Measurements from ENCODE around the gene SMIM41.

Gene SMIM41

GRCh38 chr12:52049286-52049685 is 30.2 kb upstream of the SMIM41 start:
- Histone ChIP-seq H3K27ac (no peak overlapping the region), H3K4me3 (ENCODE audit: low read depth, low read length) (no peak overlapping the region), H3K36me3 (replicated peaks) (no peaks in the 10 kb centered on the region), H3K27me3 (replicated peaks) (no peaks in the 10 kb centered on the region)
- no peak for TF ChIP-seq CTCF (IDR thresholded peaks at IDR 0.05; ENCODE audit: low read depth, low read length, missing control alignments)
- in situ Hi-C loops (cut with HindIII; ENCODE audit: low pct_ligation_motif_present, low sequenced_read_pairs) = no loop called here
- no peak for DNase-seq

GRCh38 chr12:52049688-52050087 is 29.8 kb upstream of the SMIM41 start:
- no peak for TF ChIP-seq CTCF (IDR thresholded peaks at IDR 0.05; ENCODE audit: low read depth, low read length, missing control alignments)
- Histone ChIP-seq H3K27me3 (replicated peaks) (no peaks in the 10 kb centered on the region), H3K4me3 (ENCODE audit: low read depth, low read length) (no peak overlapping the region), H3K36me3 (replicated peaks) (no peaks in the 10 kb centered on the region), H3K27ac (no peak overlapping the region)
- in situ Hi-C loops (cut with HindIII; ENCODE audit: low pct_ligation_motif_present, low sequenced_read_pairs) = no loop called here
- DNase-seq = no peak

GRCh38 chr12:52050116-52050757 is 29.3 kb upstream of the SMIM41 start:
- Histone ChIP-seq H3K27ac (peak overlapping the region; percentile 79), H3K36me3 (replicated peaks) (no peaks in the 10 kb centered on the region), H3K4me3 (ENCODE audit: low read depth, low read length) (peak overlapping the region; percentile 68), H3K27me3 (replicated peaks) (no peaks in the 10 kb centered on the region)
- in situ Hi-C loops (cut with HindIII; ENCODE audit: low pct_ligation_motif_present, low sequenced_read_pairs) = no loop called here
- no peak for DNase-seq
- no peak for TF ChIP-seq CTCF (IDR thresholded peaks at IDR 0.05; ENCODE audit: low read depth, low read length, missing control alignments)

- in situ Hi-C loops (cut with HindIII; ENCODE audit: low pct_ligation_motif_present, low sequenced_read_pairs) = no loop called here
- Histone ChIP-seq H3K36me3 (replicated peaks) (no peaks in the 10 kb centered on the region), H3K27me3 (replicated peaks) (no peaks in the 10 kb centered on the region), H3K27ac (peak within 1 kb of the TSS; percentile 79), H3K4me3 (ENCODE audit: low read depth, low read length) (peak within 1 kb of the TSS; percentile 88)
- peak; percentile 42 for TF ChIP-seq CTCF (IDR thresholded peaks at IDR 0.05; ENCODE audit: low read depth, low read length, missing control alignments)
- peak; percentile 96 for DNase-seq
Observed at GRCh38 chr12:52050758-52051541, 28.6 kb upstream of the SMIM41 start, which contains the start of gene NR4A1. Gene NR4A1, plus strand, starts transcription at chr12:52051442. Its CDS starts 2,887 bp downstream, at chr12:52054329.

- no peak for TF ChIP-seq CTCF (IDR thresholded peaks at IDR 0.05; ENCODE audit: low read depth, low read length, missing control alignments)
- peak overlapping the region; percentile 88 for H3K4me3 ChIP-seq (ENCODE audit: low read depth, low read length)
- no peak for DNase-seq
- no peaks in the 10 kb centered on the region for H3K36me3 ChIP-seq (replicated peaks)
- H3K27ac ChIP-seq = no peak overlapping the region
- in situ Hi-C loops (cut with HindIII; ENCODE audit: low pct_ligation_motif_present, low sequenced_read_pairs) = no loop called here
- H3K27me3 ChIP-seq (replicated peaks) = no peaks in the 10 kb centered on the region
Observed at GRCh38 chr12:52052468-52053186, 26.9 kb upstream of the SMIM41 start.

Measured in brain microvascular endothelial cell (primary cell).